D721Med (cell line): ENCODE measurements around the gene DNAL4.

ENCODE experiments used
- DNase-seq: peaks from one replicate; pipeline ENCODE4 v3.0.0; 2011; ENCODE audit warnings: low spot score; ENCODE audit not compliant: insufficient read length
- FAIRE-seq: peaks from 2 replicates; lab custom pipeline; 2011; peaks lifted over from hg19 to GRCh38; lab: Jason Lieb, UNC
- TF ChIP-seq, protein P1 (sequence below): IDR thresholded peaks from 2 replicates; pipeline ENCODE4 v1.5.1; 2012; ENCODE audit warnings: mild to moderate bottlenecking, control low read depth; ENCODE audit not compliant: insufficient read depth; ENCODE audit errors: missing control alignments

Gene DNAL4

GRCh38 chr22:38772623-38772873 lies 21.4 kb downstream of the DNAL4 start:
- no peak for FAIRE-seq
- no peak for DNase-seq
- TF ChIP-seq, protein P1, sequence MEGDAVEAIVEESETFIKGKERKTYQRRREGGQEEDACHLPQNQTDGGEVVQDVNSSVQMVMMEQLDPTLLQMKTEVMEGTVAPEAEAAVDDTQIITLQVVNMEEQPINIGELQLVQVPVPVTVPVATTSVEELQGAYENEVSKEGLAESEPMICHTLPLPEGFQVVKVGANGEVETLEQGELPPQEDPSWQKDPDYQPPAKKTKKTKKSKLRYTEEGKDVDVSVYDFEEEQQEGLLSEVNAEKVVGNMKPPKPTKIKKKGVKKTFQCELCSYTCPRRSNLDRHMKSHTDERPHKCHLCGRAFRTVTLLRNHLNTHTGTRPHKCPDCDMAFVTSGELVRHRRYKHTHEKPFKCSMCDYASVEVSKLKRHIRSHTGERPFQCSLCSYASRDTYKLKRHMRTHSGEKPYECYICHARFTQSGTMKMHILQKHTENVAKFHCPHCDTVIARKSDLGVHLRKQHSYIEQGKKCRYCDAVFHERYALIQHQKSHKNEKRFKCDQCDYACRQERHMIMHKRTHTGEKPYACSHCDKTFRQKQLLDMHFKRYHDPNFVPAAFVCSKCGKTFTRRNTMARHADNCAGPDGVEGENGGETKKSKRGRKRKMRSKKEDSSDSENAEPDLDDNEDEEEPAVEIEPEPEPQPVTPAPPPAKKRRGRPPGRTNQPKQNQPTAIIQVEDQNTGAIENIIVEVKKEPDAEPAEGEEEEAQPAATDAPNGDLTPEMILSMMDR, result no peak

DNA sequence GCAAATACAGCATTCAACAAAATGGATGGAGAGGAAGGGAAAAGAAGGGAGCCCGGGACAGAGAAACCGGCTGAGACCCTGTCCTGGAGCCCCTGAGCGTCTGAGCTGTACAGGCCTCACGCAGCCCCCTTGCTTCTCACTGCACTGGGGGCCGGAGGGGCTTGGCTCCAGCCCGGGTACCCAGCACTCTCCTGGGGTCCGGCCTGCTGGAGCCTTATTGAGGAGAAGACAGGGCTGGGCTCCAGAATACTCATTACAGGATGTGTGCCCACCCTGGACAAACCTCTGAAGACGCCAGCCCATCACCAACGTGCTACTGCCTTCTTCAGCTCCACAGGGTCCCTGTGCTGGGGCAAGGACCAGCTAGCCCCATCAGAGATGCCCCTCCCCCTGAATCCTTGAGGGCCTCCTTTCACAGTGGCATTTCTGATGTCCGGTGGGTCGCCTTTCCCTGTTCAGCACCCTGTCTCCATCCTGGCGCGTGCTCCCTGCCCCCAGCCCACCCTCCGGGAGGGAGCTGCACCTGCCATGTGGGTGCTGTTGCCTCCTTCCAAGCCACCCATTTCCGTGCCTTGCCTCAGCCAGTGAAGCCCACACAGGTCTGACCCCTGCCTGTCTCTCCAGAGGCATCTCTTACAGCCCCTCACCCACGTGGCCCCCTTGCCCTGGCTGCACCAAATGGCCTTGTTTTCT lies 23.5 kb downstream of the DNAL4 start:
- no peak for FAIRE-seq
- TF ChIP-seq, protein P1, result no peak
- no peak for DNase-seq

DNA sequence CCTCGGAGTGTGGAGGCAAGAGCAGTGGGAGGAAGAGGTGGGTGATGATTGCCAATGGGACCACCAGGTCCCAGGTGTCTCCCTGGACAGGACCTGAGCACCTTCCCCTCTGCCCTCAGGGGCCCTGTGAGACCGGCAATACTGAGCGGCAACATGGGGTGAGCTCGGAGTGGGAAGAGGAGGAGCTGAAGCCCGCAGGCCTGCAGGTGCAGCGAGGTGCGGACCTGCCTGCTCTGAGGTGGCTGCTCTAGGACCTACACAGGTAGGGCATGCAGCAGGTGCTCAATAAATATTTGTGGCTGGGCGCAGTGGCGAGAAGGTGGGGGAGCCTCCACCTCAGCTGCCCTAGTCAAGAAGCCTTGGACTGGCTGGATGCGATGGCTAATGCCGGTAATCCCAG lies 25.9 kb downstream of the DNAL4 start:
- TF ChIP-seq, protein P1, result no peak
- no peak for DNase-seq
- FAIRE-seq, result no peak

- DNase-seq (no peak), FAIRE-seq (no peak)
- TF ChIP-seq, protein P1, result no peak
These were observed 26.6 kb downstream of the DNAL4 start for GRCh38 chr22:38767313-38767712.

- DNase-seq (peak; percentile 72), FAIRE-seq (no peak)
- TF ChIP-seq, protein P1, result peak; percentile 72
These were observed 27.7 kb downstream of the DNAL4 start for GRCh38 chr22:38766076-38766777.

GRCh38 chr22:38762551-38762983 lies 31.4 kb downstream of the DNAL4 start:
- TF ChIP-seq, protein P1, result no peak
- DNase-seq (no peak), FAIRE-seq (no peak)
